A549 (cell line): Measurements from ENCODE around the gene OVOL3.

Source experiments
- CBX8 ChIP-seq: fragments of 200-600 bp; sonication (generic); IDR thresholded peaks from 2 replicates; pipeline ENCODE4 v1.6.1; 2016
- CHD4 ChIP-seq: fragments of 200-600 bp; sonication (generic); IDR thresholded peaks from 2 replicates; pipeline ENCODE4 v1.6.1; 2016; ENCODE audit warnings: antibody characterized with exemption, mild to moderate bottlenecking, borderline replicate concordance
- CTCF ChIP-seq: fragments of >200 bp; sonication (Bioruptor Twin); formaldehyde crosslinking; IDR thresholded peaks from 3 replicates; pipeline ENCODE4 v1.5.1; 2016
- EP300 ChIP-seq, 2 experiments: fragments of >200 bp; sonication (Bioruptor Twin); formaldehyde crosslinking; IDR thresholded peaks; 2 replicates in 1 of 2; 3 replicates in 1 of 2; pipeline ENCODE4 v1.6.1; 2016 to 2017
- JUN ChIP-seq, 2 experiments: fragments of >200 bp; sonication (Bioruptor Twin); formaldehyde crosslinking; IDR thresholded peaks; 2 replicates in 1 of 2; 3 replicates in 1 of 2; pipeline ENCODE4 v1.6.1; 2016 to 2017
- MAFK ChIP-seq: fragments of 450-650 bp; IDR thresholded peaks from 2 replicates; pipeline ENCODE4 v1.6.1; 2014; ENCODE audit not compliant: partially characterized antibody
- MAX ChIP-seq: IDR thresholded peaks from 2 replicates; pipeline ENCODE4 v1.6.1; 2012
- MAZ ChIP-seq: fragments of 150-350 bp; IDR thresholded peaks from 2 replicates; pipeline ENCODE4 v1.6.1; 2014; ENCODE audit warnings: antibody characterized with exemption, low read depth, low read length, borderline replicate concordance
- NR3C1 ChIP-seq: fragments of >200 bp; sonication (Bioruptor Twin); formaldehyde crosslinking; IDR thresholded peaks from 3 replicates; pipeline ENCODE4 v1.6.1; 2017
- POLR2A ChIP-seq: IDR thresholded peaks from 2 replicates; pipeline ENCODE4 v1.6.1; 2012; ENCODE audit warnings: mild to moderate bottlenecking, low read length
- POLR2AphosphoS2 ChIP-seq: conservative IDR thresholded peaks from 2 replicates; pipeline ENCODE4 v1.6.1; 2012; ENCODE audit warnings: low read length, improper control_type of control experiment, inconsistent platforms
- RAD21 ChIP-seq, 2 experiments: fragments of >200 bp in 1 of 2; sonication (Bioruptor Twin) in 1 of 2; formaldehyde crosslinking in 1 of 2; IDR thresholded peaks in 1 of 2; conservative IDR thresholded peaks in 1 of 2; 2 replicates in 1 of 2; 3 replicates in 1 of 2; pipeline ENCODE4 v1.6.1; 2012 to 2018; ENCODE audit warnings: inconsistent platforms in 1 of 2
- RNF2 ChIP-seq: fragments of 200-600 bp; sonication (generic); IDR thresholded peaks from 2 replicates; pipeline ENCODE4 v1.6.1; 2016; ENCODE audit warnings: low read depth, mild to moderate bottlenecking, antibody characterized with exemption, moderate library complexity, borderline replicate concordance

- TF ChIP-seq POLR2A (no peak), RNF2 (no peak), EP300 (IDR thresholded peaks at IDR 0.05) (no peak), POLR2AphosphoS2 (no peak), CTCF (no peak), MAFK (no peak), NR3C1 (no peak), CBX8 (no peak), CHD4 (no peak), MAX (no peak), RAD21 (conservative IDR thresholded peaks at IDR 0.05 in 1 of 2, IDR thresholded peaks at IDR 0.05 in 1 of 2) (no peak), JUN (IDR thresholded peaks at IDR 0.05) (no peak), MAZ (no peak)
Observed at GRCh38 chr19:36106441-36106840, 4.5 kb upstream of the OVOL3 start.
